ENCODE measurements around the gene SNTN.

Gene SNTN

DNA sequence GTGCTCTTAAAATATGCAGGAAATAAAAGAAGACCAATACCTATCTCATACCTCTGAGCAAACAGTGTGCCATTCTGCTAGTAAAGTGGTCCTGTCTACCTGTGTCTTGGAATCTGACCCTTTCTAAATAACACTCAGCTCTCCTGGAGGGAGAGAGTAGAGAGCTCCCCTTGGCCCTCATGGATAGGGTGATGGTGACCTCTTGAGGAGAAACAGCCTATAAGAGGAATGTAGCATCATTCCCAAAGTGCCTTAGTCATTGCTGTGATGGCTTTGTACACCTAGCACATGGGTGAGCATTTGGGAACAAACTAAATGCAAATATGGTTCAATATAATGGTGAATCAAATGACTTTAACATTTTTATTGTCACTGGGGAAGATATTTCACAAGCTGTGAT is 10.0 kb downstream of the SNTN start:
- H3K27ac ChIP-seq (ENCODE audit: insufficient read depth, low read depth, low read length, poor library complexity, severe bottlenecking): no peak overlapping the region

DNA sequence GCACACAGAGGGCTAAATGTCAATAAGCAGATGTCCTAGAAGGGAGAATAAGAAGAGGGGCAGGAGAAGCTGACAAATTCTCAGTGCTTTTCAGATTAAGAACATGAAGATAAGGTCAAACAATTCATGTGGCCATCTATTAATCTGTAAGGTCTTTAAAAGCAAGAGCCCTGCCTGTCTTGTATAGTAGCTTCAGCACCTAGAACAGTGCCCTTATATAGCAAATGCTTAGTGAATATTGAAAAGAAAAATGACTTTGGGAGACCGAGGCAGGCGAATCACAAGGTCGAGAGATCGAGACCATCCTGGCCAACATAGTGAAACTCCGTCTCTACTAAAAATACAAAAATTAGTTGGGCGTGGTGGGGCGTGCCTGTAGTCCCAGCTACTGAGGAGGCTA is 18.1 kb downstream of the SNTN start:
- H3K27me3 ChIP-seq (ENCODE audit: control insufficient read depth, insufficient read depth, low read length, poor library complexity, severe bottlenecking): no peaks in the 10 kb centered on the region
- H3K4me1 ChIP-seq (ENCODE audit: control insufficient read depth, insufficient read depth, low read length): no peaks in the 10 kb centered on the region
- no peaks in the 10 kb centered on the region for H3K36me3 ChIP-seq (ENCODE audit: control insufficient read depth, insufficient read depth, low read length)
- no peak overlapping the region for H3K27ac ChIP-seq (ENCODE audit: insufficient read depth, low read depth, low read length, poor library complexity, severe bottlenecking)
- WGBS, 2 experiments: 93 to 94% methylated on average over 7 of the region's 7 CpGs
- H3K4me3 ChIP-seq (ENCODE audit: insufficient read depth, low read depth, low read length): no peak overlapping the region
- H3K9me3 ChIP-seq (ENCODE audit: control insufficient read depth, low read length): no peaks in the 10 kb centered on the region

More for the DNA sequence above, 10.0 kb downstream of the SNTN start:
- H3K4me3 ChIP-seq (ENCODE audit: insufficient read depth, low read depth, low read length): no peak overlapping the region
- H3K36me3 ChIP-seq (ENCODE audit: control insufficient read depth, insufficient read depth, low read length): no peaks in the 10 kb centered on the region
- H3K27me3 ChIP-seq (ENCODE audit: control insufficient read depth, insufficient read depth, low read length, poor library complexity, severe bottlenecking): no peaks in the 10 kb centered on the region
- H3K4me1 ChIP-seq (ENCODE audit: control insufficient read depth, insufficient read depth, low read length): no peaks in the 10 kb centered on the region
- no peaks in the 10 kb centered on the region for H3K9me3 ChIP-seq (ENCODE audit: control insufficient read depth, low read length)

DNA sequence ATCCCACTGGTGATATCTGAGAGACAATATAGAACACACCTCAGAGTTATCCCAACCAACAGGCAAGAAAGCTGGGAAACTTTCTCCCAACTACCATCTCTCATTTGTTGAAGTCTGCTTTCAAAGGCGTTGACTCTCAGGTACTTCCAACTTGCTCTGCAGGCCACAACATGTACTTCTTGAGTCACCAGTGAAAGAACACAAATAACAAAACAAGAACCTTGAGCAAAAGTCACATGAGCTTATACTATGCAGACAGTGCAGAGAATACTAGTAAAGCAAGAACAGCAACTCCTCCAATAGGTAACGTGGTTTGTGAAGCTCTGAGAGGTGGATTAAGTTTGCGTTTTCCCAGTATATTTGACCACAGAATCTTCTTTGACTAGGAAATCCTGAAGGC is 20.6 kb downstream of the SNTN start:
- no peak overlapping the region for H3K4me3 ChIP-seq (ENCODE audit: insufficient read depth, low read depth, low read length)
- no peaks in the 10 kb centered on the region for H3K36me3 ChIP-seq (ENCODE audit: control insufficient read depth, insufficient read depth, low read length)
- no peak overlapping the region for H3K27ac ChIP-seq (ENCODE audit: insufficient read depth, low read depth, low read length, poor library complexity, severe bottlenecking)
- H3K27me3 ChIP-seq (ENCODE audit: control insufficient read depth, insufficient read depth, low read length, poor library complexity, severe bottlenecking): no peaks in the 10 kb centered on the region
- no peaks in the 10 kb centered on the region for H3K4me1 ChIP-seq (ENCODE audit: control insufficient read depth, insufficient read depth, low read length)
- H3K9me3 ChIP-seq (ENCODE audit: control insufficient read depth, low read length): no peaks in the 10 kb centered on the region
- WGBS, 2 experiments: 98 to 100% methylated on average over 2 to 3 of the region's 3 CpGs

DNA sequence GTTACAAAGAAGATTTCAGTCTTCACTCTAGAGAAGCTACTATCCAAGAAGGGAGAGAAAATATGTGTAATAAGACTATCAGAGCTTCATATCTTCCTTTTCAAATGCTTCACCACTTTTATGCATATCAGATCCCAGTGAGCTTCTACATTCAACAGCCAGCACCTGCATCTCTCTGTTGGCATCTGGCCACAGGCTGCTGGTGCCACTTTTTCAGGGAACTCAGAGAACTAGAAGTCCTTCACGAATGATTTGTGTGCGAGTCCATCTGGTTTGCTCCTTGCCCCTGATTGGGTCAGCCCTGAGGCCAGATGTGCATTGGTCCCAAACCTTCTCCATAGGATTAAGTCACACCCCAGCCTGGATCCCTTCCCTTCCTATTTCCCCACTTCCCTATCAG is 22.1 kb downstream of the SNTN start:
- WGBS, 2 experiments: 92 to 94% methylated on average over 2 of the region's 2 CpGs
- Histone ChIP-seq H3K27ac (ENCODE audit: insufficient read depth, low read depth, low read length, poor library complexity, severe bottlenecking) (no peak overlapping the region), H3K36me3 (ENCODE audit: control insufficient read depth, insufficient read depth, low read length) (no peaks in the 10 kb centered on the region), H3K9me3 (ENCODE audit: control insufficient read depth, low read length) (no peaks in the 10 kb centered on the region), H3K4me3 (ENCODE audit: insufficient read depth, low read depth, low read length) (no peak overlapping the region), H3K4me1 (ENCODE audit: control insufficient read depth, insufficient read depth, low read length) (no peaks in the 10 kb centered on the region), H3K27me3 (ENCODE audit: control insufficient read depth, insufficient read depth, low read length, poor library complexity, severe bottlenecking) (no peaks in the 10 kb centered on the region)

DNA sequence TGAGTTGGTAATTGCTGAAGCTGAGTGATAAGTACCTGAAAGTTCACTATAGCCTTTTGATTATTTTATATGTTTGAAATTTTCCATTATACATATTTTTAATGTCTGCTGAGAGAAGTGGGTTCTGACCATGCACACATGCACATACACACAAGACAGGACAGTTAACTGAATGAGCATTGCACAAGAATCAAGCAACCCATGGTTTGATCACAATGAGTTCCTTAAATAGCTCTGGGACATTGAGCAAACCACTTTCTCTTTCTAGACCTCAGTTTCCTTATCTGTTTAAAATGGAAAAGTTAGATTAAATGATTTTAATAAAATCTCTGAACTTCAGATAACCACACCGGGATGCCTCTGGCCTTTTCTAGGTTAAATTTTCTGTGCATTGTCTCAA is 26.7 kb downstream of the SNTN start:
- no peaks in the 10 kb centered on the region for H3K9me3 ChIP-seq (ENCODE audit: control insufficient read depth, low read length)
- H3K27me3 ChIP-seq (ENCODE audit: control insufficient read depth, insufficient read depth, low read length, poor library complexity, severe bottlenecking): no peaks in the 10 kb centered on the region
- H3K36me3 ChIP-seq (ENCODE audit: control insufficient read depth, insufficient read depth, low read length): no peaks in the 10 kb centered on the region
- H3K4me3 ChIP-seq (ENCODE audit: insufficient read depth, low read depth, low read length): no peak overlapping the region
- no peak overlapping the region for H3K27ac ChIP-seq (ENCODE audit: insufficient read depth, low read depth, low read length, poor library complexity, severe bottlenecking)
- WGBS, 2 experiments: 88 to 100% methylated on average over 1 of the region's 1 CpG
- H3K4me1 ChIP-seq (ENCODE audit: control insufficient read depth, insufficient read depth, low read length): no peaks in the 10 kb centered on the region

DNA sequence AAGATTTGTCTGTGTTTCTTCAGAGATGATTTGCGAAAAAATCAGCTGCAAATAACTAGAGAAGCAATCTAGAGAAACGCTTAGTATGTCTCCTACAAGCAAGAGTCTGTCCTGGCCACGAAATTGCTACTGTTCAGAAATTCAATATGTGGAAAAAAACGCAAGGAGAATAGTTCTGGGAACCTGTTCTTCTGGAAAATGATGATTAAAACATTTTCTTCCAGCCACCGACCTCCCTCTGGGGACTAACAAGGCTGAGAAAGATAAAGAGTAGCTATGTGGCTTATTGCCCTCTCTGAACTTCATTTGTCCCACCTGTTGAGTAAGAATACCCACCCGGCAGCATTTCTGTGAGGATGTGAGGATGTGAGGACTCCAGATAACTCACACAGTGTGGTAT is 31.6 kb downstream of the SNTN start:
- no peak overlapping the region for H3K27ac ChIP-seq (ENCODE audit: insufficient read depth, low read depth, low read length, poor library complexity, severe bottlenecking)
- no peaks in the 10 kb centered on the region for H3K9me3 ChIP-seq (ENCODE audit: control insufficient read depth, low read length)
- H3K4me1 ChIP-seq (ENCODE audit: control insufficient read depth, insufficient read depth, low read length): peaks cover 10% of the 10 kb centered on the region
- H3K27me3 ChIP-seq (ENCODE audit: control insufficient read depth, insufficient read depth, low read length, poor library complexity, severe bottlenecking): no peaks in the 10 kb centered on the region
- H3K36me3 ChIP-seq (ENCODE audit: control insufficient read depth, insufficient read depth, low read length): no peaks in the 10 kb centered on the region
- 95 to 96% methylated on average over 5 to 6 of the region's 6 CpGs for WGBS, 2 experiments
- H3K4me3 ChIP-seq (ENCODE audit: insufficient read depth, low read depth, low read length): no peak overlapping the region

DNA sequence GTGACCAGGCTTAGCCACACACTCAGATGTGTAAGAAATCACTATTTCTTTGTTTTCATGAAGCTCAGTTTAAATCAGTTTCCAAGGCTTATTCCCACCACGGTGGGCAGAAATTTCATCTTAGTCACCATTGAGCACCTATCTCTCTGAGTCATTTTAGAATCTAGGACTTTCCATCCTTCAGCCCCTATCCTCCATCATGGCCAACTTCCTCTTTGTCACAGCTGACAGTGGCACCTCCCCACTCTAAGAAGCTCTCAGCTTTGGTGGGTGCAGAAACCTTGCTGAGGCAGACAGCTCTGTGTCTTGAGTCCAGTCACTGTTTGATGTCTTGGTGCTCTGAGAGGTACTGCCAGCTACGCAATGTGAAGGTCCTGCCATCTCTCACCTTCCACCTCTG is 32.9 kb downstream of the SNTN start:
- no peaks in the 10 kb centered on the region for H3K27me3 ChIP-seq (ENCODE audit: control insufficient read depth, insufficient read depth, low read length, poor library complexity, severe bottlenecking)
- WGBS, 2 experiments: 96 to 97% methylated on average over 2 of the region's 2 CpGs
- no peaks in the 10 kb centered on the region for H3K9me3 ChIP-seq (ENCODE audit: control insufficient read depth, low read length)
- H3K27ac ChIP-seq (ENCODE audit: insufficient read depth, low read depth, low read length, poor library complexity, severe bottlenecking): no peak overlapping the region
- H3K36me3 ChIP-seq (ENCODE audit: control insufficient read depth, insufficient read depth, low read length): no peaks in the 10 kb centered on the region
- no peak overlapping the region for H3K4me3 ChIP-seq (ENCODE audit: insufficient read depth, low read depth, low read length)
- peaks cover 10% of the 10 kb centered on the region for H3K4me1 ChIP-seq (ENCODE audit: control insufficient read depth, insufficient read depth, low read length)

DNA sequence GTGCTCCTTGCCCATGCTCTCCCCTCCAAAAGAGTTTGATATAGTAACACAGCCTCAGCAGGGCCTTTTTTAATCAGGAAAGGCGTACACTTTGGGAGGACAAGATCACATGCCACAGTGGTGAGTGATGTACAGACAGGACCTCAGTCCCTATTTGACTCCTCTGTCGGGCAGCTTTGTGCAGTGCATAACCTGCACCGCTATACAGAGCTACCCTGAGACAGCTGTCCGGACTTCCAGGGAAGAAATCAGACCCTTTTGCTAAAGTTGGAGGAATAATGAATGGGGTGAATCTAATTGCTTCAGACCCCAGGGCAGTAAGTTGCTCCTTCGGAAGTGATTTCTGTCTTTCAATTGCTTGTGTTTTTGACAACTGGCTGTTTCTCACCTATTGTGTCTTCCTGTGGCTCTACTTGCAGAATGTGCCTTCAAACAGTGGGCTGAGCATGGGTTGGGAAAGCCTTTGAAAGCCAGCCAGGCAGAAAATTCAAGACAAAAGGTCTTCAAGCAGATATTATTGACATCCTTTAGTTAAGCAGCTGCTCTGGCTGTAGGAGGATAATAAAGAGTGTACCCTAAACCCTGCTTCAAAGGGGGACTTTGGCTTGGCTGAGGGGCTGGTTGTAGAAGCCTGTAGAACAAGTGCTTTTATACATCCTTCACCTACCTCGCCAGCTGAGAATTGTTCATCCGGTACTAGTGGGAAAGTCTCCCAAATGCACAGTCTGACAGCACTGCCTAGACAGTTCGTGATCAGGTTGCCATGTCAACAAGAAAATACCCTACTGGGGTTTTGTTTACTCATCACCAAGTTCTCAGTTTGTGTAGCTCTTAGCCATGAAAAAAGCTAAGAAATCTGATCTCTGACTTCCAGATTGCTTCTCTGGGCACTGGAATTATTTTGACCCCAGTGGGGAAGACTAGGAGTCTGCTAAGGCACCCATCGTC is 35.1 kb downstream of the SNTN start:
- Histone ChIP-seq H3K4me1 (ENCODE audit: control insufficient read depth, insufficient read depth, low read length) (peaks cover 10% of the 10 kb centered on the region), H3K27me3 (ENCODE audit: control insufficient read depth, insufficient read depth, low read length, poor library complexity, severe bottlenecking) (no peaks in the 10 kb centered on the region), H3K27ac (ENCODE audit: insufficient read depth, low read depth, low read length, poor library complexity, severe bottlenecking) (peak overlapping the region; percentile 65), H3K36me3 (ENCODE audit: control insufficient read depth, insufficient read depth, low read length) (no peaks in the 10 kb centered on the region), H3K4me3 (ENCODE audit: insufficient read depth, low read depth, low read length) (no peak overlapping the region), H3K9me3 (ENCODE audit: control insufficient read depth, low read length) (no peaks in the 10 kb centered on the region)
- 64 to 68% methylated on average over 9 of the region's 9 CpGs for WGBS, 2 experiments

DNA sequence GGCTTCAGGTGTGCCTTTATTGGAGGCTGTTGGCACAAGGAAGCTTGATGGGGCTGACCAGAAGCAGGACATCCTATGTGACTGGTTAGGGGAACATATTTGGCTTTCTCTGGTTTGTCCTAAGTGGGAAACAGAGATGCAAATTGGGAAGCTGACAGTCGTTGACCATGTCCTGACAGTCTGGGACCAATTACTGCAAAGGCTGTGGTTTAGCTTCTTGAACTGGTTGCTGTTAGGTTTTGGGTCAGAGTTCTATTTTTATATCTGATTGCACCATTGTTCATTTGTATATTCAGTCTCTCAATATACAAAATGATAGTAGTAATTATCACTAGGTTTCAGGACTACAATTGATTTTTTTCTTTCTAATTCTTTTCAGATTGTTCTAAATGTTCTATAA is 36.8 kb downstream of the SNTN start:
- 81 to 87% methylated on average over 1 of the region's 1 CpG for WGBS, 2 experiments
- H3K9me3 ChIP-seq (ENCODE audit: control insufficient read depth, low read length): no peaks in the 10 kb centered on the region
- H3K4me1 ChIP-seq (ENCODE audit: control insufficient read depth, insufficient read depth, low read length): peaks cover 10% of the 10 kb centered on the region
- no peak overlapping the region for H3K4me3 ChIP-seq (ENCODE audit: insufficient read depth, low read depth, low read length)
- no peaks in the 10 kb centered on the region for H3K36me3 ChIP-seq (ENCODE audit: control insufficient read depth, insufficient read depth, low read length)
- H3K27me3 ChIP-seq (ENCODE audit: control insufficient read depth, insufficient read depth, low read length, poor library complexity, severe bottlenecking): no peaks in the 10 kb centered on the region
- no peak overlapping the region for H3K27ac ChIP-seq (ENCODE audit: insufficient read depth, low read depth, low read length, poor library complexity, severe bottlenecking)

DNA sequence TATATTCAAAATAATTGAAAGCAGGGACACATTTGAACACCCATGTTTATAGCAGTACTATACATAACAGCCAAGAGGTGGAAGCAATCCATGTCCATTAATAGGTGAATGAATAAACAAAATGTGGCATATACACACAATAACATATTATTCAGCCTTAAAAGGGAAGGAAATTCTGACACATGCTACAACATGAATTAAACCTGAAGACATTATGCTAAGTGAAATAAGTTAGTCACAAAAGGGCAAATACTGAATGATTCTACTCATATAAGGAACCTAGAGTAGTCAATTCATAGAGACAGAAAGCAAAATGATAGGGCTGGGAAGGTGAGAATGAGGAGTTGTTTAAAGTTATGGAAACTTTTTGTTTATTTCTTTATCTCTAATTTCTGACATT is 40.9 kb downstream of the SNTN start:
- H3K9me3 ChIP-seq (ENCODE audit: control insufficient read depth, low read length): no peaks in the 10 kb centered on the region
- no peak overlapping the region for H3K4me3 ChIP-seq (ENCODE audit: insufficient read depth, low read depth, low read length)
- H3K36me3 ChIP-seq (ENCODE audit: control insufficient read depth, insufficient read depth, low read length): no peaks in the 10 kb centered on the region
- no peak overlapping the region for H3K27ac ChIP-seq (ENCODE audit: insufficient read depth, low read depth, low read length, poor library complexity, severe bottlenecking)
- H3K4me1 ChIP-seq (ENCODE audit: control insufficient read depth, insufficient read depth, low read length): no peaks in the 10 kb centered on the region
- no peaks in the 10 kb centered on the region for H3K27me3 ChIP-seq (ENCODE audit: control insufficient read depth, insufficient read depth, low read length, poor library complexity, severe bottlenecking)

All from ectodermal cell (in vitro differentiated cells).